ENCODE results near the gene CACNA1I.

DNA sequence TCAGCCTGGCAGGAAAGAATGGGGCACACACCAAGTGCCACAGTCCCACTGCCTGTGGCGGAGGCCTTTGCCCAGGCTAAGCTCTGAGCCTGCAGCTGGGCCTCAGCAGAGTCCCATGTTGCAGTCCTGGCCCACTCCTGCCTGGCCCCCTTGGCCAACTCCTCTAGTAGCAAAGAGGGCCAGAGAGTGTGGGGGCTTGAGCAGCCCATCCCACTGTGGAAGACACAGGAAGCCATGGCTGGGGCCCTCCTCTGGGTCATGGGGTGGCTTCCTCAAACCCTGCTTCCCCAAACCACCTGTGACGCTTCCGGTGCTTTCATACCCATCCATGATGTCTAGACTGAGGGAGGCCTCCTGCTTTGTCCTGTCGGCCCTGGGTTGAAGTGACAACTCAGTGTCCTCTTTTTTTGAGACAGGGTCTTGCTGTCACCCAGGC is 43.8 kb upstream of the CACNA1I start:
- TF ChIP-seq TAF1 (IDR thresholded peaks at IDR 0.05; ENCODE audit: borderline replicate concordance, low read depth, low read length) (no peak), POLR2A (IDR thresholded peaks at IDR 0.05; ENCODE audit: low read depth, low read length) (peak; percentile 58), POLR2AphosphoS5 (IDR thresholded peaks at IDR 0.05; ENCODE audit: low read depth, low read length) (peak; percentile 11; the same call in 1 of the 2 replicates)
